ENCODE results near the gene NAA80.
"Not testable (repeated sequence)": the region's sequence is repeated elsewhere in the genome, so short reads cannot be mapped to it uniquely, and the experiment has no call there.

NAA80 gene

DNA sequence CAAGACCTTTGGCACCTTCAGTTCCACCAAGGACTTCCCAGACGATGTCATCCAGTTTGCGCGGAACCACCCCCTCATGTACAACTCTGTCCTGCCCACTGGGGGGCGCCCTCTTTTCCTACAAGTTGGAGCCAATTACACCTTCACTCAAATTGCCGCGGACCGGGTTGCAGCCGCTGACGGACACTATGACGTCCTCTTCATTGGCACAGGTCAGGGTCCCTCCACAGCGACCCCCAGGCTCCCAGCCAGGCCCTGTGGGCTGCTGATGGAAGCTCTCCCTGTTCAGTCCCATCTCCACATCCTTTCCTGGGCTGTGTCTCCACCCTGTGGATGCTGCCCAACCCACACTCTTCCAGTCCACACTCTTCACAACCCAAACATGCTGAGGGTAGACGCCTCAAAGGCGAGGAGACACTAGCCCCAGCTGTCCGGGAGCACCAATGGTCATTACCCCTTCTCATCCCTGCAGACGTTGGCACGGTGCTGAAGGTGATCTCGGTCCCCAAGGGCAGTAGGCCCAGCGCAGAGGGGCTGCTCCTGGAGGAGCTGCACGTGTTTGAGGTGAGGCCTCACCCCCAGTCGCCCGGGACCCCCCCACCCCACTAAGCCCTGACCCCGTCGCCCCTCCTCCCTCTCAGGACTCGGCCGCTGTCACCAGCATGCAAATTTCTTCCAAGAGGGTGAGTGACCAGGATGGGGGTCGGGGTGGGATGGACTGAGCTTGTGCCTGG lies 24.7 kb downstream of the NAA80 start:
- Histone ChIP-seq H3K27me3 (no peaks in the 10 kb centered on the region), H3K27ac (no peak overlapping the region), H3K4me3 (no peak overlapping the region), H3K4me1 (peaks cover 0 to 51% (median 30%) of the 10 kb centered on the region in 4 donors), H3K9me3 (no peaks in the 10 kb centered on the region), H3K36me3 (peaks cover 0 to 17% (median 0%) of the 10 kb centered on the region in 3 donors)
- TF ChIP-seq, protein P1, sequence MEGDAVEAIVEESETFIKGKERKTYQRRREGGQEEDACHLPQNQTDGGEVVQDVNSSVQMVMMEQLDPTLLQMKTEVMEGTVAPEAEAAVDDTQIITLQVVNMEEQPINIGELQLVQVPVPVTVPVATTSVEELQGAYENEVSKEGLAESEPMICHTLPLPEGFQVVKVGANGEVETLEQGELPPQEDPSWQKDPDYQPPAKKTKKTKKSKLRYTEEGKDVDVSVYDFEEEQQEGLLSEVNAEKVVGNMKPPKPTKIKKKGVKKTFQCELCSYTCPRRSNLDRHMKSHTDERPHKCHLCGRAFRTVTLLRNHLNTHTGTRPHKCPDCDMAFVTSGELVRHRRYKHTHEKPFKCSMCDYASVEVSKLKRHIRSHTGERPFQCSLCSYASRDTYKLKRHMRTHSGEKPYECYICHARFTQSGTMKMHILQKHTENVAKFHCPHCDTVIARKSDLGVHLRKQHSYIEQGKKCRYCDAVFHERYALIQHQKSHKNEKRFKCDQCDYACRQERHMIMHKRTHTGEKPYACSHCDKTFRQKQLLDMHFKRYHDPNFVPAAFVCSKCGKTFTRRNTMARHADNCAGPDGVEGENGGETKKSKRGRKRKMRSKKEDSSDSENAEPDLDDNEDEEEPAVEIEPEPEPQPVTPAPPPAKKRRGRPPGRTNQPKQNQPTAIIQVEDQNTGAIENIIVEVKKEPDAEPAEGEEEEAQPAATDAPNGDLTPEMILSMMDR (IDR thresholded peaks at IDR 0.05) = peak; percentile 45 to 47
- intact Hi-C loops (cut with DNase I; ENCODE audit: low total_unique reads) = loop anchor here (5.0 to 10.0 kb wide), 2 partner anchors 32 to 150 kb away; no protein-coding TSS in a partner anchor
- peak in 1 of 2 donors; percentile 63 for DNase-seq

DNA sequence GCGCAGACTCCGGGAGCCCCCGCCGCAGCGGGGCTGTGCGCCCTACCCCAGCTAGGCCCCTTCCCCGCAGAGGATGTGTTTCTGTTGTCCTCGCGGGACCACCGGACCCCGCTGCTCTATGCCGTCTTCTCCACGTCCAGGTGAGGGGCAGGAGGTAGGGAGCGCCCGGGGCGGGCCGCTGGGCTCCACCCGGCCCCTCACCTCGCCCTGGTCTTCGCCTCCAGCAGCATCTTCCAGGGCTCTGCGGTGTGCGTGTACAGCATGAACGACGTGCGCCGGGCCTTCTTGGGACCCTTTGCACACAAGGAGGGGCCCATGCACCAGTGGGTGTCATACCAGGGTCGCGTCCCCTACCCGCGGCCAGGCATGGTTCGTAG lies 25.5 kb downstream of the NAA80 start:
- DNase-seq = no peak
- H3K9me3 ChIP-seq = no peaks in the 10 kb centered on the region
- H3K4me3 ChIP-seq = no peak overlapping the region
- no peak overlapping the region for H3K27ac ChIP-seq
- peaks cover 0 to 17% (median 0%) of the 10 kb centered on the region in 3 donors for H3K36me3 ChIP-seq
- intact Hi-C loops (cut with DNase I; ENCODE audit: low total_unique reads) = loop anchor here (2.0 to 10.0 kb wide), 2 partner anchors 81 to 149 kb away; no protein-coding TSS in a partner anchor
- TF ChIP-seq, protein P1 (IDR thresholded peaks at IDR 0.05) = no peak
- peaks cover 0 to 53% (median 30%) of the 10 kb centered on the region in 4 donors for H3K4me1 ChIP-seq
- no peaks in the 10 kb centered on the region for H3K27me3 ChIP-seq

DNA sequence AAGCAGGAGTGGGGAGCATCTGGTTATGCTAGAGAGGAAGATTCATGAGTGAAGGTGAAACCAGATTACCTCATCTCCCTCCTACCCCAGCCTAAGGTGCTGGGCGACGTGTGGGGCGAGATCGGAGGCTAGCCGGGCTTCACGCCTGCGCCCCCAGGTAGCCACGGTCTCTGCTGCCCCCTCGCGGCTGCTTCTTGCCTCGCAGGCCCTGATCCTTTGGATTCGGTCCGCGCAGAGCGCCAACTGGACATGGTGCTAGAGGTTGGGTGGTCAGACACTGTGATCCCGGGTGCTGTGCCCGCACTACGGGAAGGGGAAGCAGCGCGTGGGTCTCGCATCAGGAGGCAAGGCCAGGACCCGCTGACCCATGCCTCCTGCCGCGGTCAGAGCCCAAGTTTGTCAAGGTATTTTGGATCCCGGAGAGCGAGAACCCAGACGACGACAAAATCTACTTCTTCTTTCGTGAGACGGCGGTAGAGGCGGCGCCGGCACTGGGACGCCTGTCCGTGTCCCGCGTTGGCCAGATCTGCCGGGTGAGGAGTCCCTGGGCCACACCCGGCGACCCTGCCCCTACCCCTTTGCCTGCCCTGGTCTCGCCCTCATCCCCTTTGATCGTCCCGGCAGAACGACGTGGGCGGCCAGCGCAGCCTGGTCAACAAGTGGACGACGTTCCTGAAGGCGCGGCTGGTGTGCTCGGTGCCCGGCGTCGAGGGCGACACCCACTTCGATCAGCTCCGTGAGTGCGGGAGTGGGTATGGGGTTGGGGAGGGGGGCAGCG lies 26.1 kb downstream of the NAA80 start:
- Histone ChIP-seq H3K27ac (no peak overlapping the region), H3K27me3 (no peaks in the 10 kb centered on the region), H3K9me3 (no peaks in the 10 kb centered on the region), H3K4me3 (peak overlapping the region; percentile 22 to 44), H3K4me1 (peaks cover 0 to 53% (median 33%) of the 10 kb centered on the region in 4 donors), H3K36me3 (peaks cover 0 to 17% (median 0%) of the 10 kb centered on the region in 3 donors)
- peak; percentile 81 to 91 for DNase-seq
- intact Hi-C loops (cut with DNase I; ENCODE audit: low total_unique reads) = loop anchor here (2.0 to 10.0 kb wide), 2 partner anchors 80 to 148 kb away; no protein-coding TSS in a partner anchor
- TF ChIP-seq, protein P1 (IDR thresholded peaks at IDR 0.05) = peak; percentile 98 to 99

DNA sequence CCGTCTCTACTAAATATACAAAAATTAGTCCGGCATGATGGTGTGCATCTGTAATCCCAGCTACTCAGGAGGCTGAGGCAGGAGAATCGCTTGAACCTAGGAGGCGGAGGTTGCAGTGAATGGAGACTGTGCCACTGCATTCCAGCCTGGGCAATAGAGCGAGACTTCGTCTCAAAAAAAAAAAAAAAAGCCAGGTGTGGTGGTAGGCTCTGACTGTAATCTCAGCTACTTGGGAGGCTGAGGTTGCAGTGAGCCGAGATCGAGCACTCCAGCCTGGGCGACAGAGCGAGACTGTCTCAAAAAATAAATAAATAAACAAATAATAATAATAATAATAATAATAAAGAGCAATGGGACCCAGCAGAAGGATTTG lies 26.7 kb downstream of the NAA80 start:
- Histone ChIP-seq H3K4me1 (peaks cover 0 to 58% (median 39%) of the 10 kb centered on the region in 4 donors), H3K36me3 (peaks cover 0 to 17% (median 0%) of the 10 kb centered on the region in 3 donors), H3K4me3 (peak overlapping the region in 1 of 2 donors; percentile 44)
- not testable (repeated sequence) for H3K27ac ChIP-seq, H3K9me3 ChIP-seq, DNase-seq, H3K27me3 ChIP-seq
- intact Hi-C loops (cut with DNase I; ENCODE audit: low total_unique reads) = loop anchor here (2.0 to 10.0 kb wide), 2 partner anchors 80 to 148 kb away; no protein-coding TSS in a partner anchor

DNA sequence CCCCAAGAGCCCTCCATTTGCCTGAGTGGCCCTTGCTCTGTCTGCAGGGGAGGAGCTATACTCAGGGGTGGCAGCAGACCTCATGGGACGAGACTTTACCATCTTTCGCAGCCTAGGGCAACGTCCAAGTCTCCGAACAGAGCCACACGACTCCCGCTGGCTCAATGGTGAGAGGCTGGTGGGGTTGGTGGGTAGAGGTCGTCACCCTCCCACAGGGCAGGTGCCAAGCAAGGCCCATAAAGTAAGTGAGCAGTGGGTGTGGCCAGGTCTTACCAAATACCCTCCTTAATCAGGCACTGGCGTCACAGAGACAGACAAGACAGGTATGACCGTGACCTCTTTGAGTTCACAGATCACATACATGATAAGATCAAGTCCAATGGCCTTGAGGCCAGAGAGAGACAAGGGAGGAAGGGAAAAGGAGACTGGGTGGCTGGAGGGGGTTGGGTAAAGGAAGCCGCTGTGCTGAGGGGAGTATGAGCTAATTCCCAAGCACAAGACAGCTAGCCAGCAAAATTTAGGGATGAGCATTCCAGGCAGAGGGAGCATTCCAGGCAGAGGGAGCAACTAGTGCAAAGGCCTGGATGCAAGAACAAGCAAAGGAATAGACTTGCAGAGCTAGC lies 27.8 kb downstream of the NAA80 start:
- Histone ChIP-seq H3K4me1 (peaks cover 0 to 69% (median 49%) of the 10 kb centered on the region in 4 donors), H3K9me3 (no peaks in the 10 kb centered on the region), H3K27ac (peak overlapping the region in 1 of 2 donors; percentile 98), H3K4me3 (no peak overlapping the region), H3K27me3 (no peaks in the 10 kb centered on the region), H3K36me3 (peaks cover 0 to 11% (median 0%) of the 10 kb centered on the region in 3 donors)
- TF ChIP-seq, protein P1 (IDR thresholded peaks at IDR 0.05) = no peak
- no peak for DNase-seq
- intact Hi-C loops (cut with DNase I; ENCODE audit: low total_unique reads) = loop anchor here (1.0 to 10.0 kb wide), 2 partner anchors 44 to 147 kb away; no protein-coding TSS in a partner anchor
